ENCODE data around the gene SGCA.
A peak's percentile ranks its signal among the peaks of the same experiment; 100 is the strongest.

The SGCA gene

GRCh38 chr17:50176559-50177357, 11.0 kb downstream of the SGCA start:
- no peak for DNase-seq (ENCODE audit: low spot score)
- H3K4me3 ChIP-seq (ENCODE audit: severe bottlenecking) = no peak overlapping the region
- H3K9me3 ChIP-seq (ENCODE audit: severe bottlenecking) = no peaks in the 10 kb centered on the region
- ATAC-seq (ENCODE audit: low read depth) = no peak
- H3K27ac ChIP-seq (ENCODE audit: poor library complexity, severe bottlenecking) = peak overlapping the region; percentile 75
- H3K36me3 ChIP-seq (ENCODE audit: low read depth) = no peaks in the 10 kb centered on the region
- no peak for TF ChIP-seq CTCF (IDR thresholded peaks at IDR 0.05; ENCODE audit: poor library complexity, severe bottlenecking)
- peaks cover 15% of the 10 kb centered on the region for H3K4me1 ChIP-seq (ENCODE audit: insufficient read depth, poor library complexity, severe bottlenecking)
- no peaks in the 10 kb centered on the region for H3K27me3 ChIP-seq (ENCODE audit: insufficient read depth, poor library complexity, severe bottlenecking)

GRCh38 chr17:50177476-50177875, 11.7 kb downstream of the SGCA start:
- Histone ChIP-seq H3K4me3 (ENCODE audit: severe bottlenecking) (no peak overlapping the region), H3K27ac (ENCODE audit: poor library complexity, severe bottlenecking) (peak overlapping the region; percentile 75), H3K9me3 (ENCODE audit: severe bottlenecking) (no peaks in the 10 kb centered on the region), H3K4me1 (ENCODE audit: insufficient read depth, poor library complexity, severe bottlenecking) (peaks cover 15% of the 10 kb centered on the region), H3K27me3 (ENCODE audit: insufficient read depth, poor library complexity, severe bottlenecking) (no peaks in the 10 kb centered on the region), H3K36me3 (ENCODE audit: low read depth) (no peaks in the 10 kb centered on the region)
- TF ChIP-seq CTCF (IDR thresholded peaks at IDR 0.05; ENCODE audit: poor library complexity, severe bottlenecking) = no peak
- DNase-seq (ENCODE audit: low spot score) (no peak), ATAC-seq (ENCODE audit: low read depth) (no peak)

- Histone ChIP-seq H3K36me3 (ENCODE audit: low read depth) (no peaks in the 10 kb centered on the region), H3K9me3 (ENCODE audit: severe bottlenecking) (no peaks in the 10 kb centered on the region), H3K27me3 (ENCODE audit: insufficient read depth, poor library complexity, severe bottlenecking) (no peaks in the 10 kb centered on the region), H3K4me1 (ENCODE audit: insufficient read depth, poor library complexity, severe bottlenecking) (peaks cover 15% of the 10 kb centered on the region), H3K4me3 (ENCODE audit: severe bottlenecking) (no peak overlapping the region), H3K27ac (ENCODE audit: poor library complexity, severe bottlenecking) (peak overlapping the region; percentile 75)
- DNase-seq (ENCODE audit: low spot score) = peak; percentile 93
- peak; percentile 94 for ATAC-seq (ENCODE audit: low read depth)
- peak; percentile 85 for TF ChIP-seq CTCF (IDR thresholded peaks at IDR 0.05; ENCODE audit: poor library complexity, severe bottlenecking)
These were observed 12.4 kb downstream of the SGCA start for GRCh38 chr17:50177983-50178834.

GRCh38 chr17:50180111-50180510, 14.3 kb downstream of the SGCA start:
- H3K4me3 ChIP-seq (ENCODE audit: severe bottlenecking) = no peak overlapping the region
- no peaks in the 10 kb centered on the region for H3K27me3 ChIP-seq (ENCODE audit: insufficient read depth, poor library complexity, severe bottlenecking)
- H3K36me3 ChIP-seq (ENCODE audit: low read depth) = no peaks in the 10 kb centered on the region
- no peak for DNase-seq (ENCODE audit: low spot score)
- H3K9me3 ChIP-seq (ENCODE audit: severe bottlenecking) = no peaks in the 10 kb centered on the region
- H3K27ac ChIP-seq (ENCODE audit: poor library complexity, severe bottlenecking) = no peak overlapping the region
- ATAC-seq (ENCODE audit: low read depth) = no peak
- no peak for TF ChIP-seq CTCF (IDR thresholded peaks at IDR 0.05; ENCODE audit: poor library complexity, severe bottlenecking)
- H3K4me1 ChIP-seq (ENCODE audit: insufficient read depth, poor library complexity, severe bottlenecking) = peaks cover 28% of the 10 kb centered on the region

Measured in RWPE2 (cell line).